HG02642 (cell line): ENCODE data around the gene TSHZ3.

Experiments
- ATAC-seq: cut with Tn5 transposase; IDR thresholded peaks from one replicate; pipeline ENCODE4 v1.9.1; 2021; ENCODE audit warnings: mild to moderate bottlenecking; ENCODE audit not compliant: unreplicated experiment, poor library complexity

TSHZ3 gene

GRCh38 chr19:31349160-31349881 lies at the start of gene TSHZ3:
Gene TSHZ3, minus strand, starts transcription at chr19:31349436. Its CDS starts 217 bp downstream, at chr19:31349219.
- no peak for ATAC-seq

- ATAC-seq, result no peak
Observed at GRCh38 chr19:31397308-31397707, 48.1 kb upstream of the TSHZ3 start.

DNA sequence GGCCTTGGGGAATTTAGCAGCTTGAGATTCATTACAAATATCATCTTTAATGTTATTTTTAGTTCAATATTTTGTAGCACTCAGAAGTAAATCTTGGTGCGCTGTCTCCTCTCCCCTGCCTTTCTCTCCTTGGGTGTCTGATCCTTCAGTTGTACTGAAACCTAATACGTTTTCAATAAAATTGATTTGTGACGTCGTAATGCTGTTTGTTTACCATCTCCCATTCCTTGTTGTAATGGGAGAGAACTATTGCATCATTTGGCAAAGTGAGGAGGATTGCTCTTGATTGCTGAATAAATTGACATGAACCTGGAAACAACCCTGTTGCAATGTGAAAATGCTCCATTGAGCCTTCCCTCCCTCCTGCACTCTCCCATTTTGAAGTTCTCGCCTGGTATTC lies 43.2 kb upstream of the TSHZ3 start:
- no peak for ATAC-seq

GRCh38 chr19:31391518-31391917 lies 42.3 kb upstream of the TSHZ3 start:
- ATAC-seq, result no peak

GRCh38 chr19:31390711-31391110 lies 41.5 kb upstream of the TSHZ3 start:
- ATAC-seq, result no peak

DNA sequence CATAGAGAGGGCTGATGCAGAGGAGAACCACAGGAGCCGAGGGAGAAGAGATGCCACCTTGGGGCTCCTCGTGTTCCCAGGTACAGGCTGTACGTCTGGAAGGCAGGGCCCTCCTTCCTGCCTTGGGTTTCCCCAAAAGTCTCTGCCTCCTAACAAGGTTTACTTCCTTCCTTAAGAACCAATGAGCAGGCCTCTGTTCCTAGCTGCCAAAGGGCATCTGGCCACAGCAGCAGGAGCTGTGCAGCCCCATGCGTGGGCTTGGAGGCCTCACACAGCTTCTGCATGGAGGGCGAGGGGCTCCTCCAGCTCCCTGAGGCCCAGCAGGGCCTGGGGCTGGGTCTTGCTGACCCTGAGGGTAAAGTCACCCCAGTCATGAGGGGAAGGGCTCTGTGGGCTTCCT lies 40.6 kb upstream of the TSHZ3 start:
- ATAC-seq, result no peak

GRCh38 chr19:31387717-31388301 lies 38.6 kb upstream of the TSHZ3 start:
- no peak for ATAC-seq

GRCh38 chr19:31386806-31387205 lies 37.6 kb upstream of the TSHZ3 start:
- ATAC-seq, result no peak

DNA sequence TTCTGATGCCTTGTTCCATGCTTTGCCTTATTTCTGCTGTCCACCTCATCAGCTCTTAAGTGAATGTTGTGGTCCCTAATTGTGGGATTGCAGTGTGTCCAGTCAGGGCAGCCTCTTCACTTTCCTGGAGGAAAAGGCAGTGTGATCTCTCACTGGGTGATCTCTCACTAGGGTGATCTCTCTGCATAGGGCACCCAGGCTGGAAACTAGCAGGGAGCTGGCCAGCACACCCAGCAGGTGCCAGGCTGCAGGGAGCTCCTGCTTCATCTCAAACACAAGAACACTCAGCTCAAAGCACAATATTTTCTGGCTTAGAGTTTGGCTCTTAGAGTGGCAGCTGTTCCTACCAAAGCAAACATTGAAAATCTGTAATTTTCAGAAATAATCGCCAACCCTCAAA lies 36.5 kb upstream of the TSHZ3 start:
- no peak for ATAC-seq

DNA sequence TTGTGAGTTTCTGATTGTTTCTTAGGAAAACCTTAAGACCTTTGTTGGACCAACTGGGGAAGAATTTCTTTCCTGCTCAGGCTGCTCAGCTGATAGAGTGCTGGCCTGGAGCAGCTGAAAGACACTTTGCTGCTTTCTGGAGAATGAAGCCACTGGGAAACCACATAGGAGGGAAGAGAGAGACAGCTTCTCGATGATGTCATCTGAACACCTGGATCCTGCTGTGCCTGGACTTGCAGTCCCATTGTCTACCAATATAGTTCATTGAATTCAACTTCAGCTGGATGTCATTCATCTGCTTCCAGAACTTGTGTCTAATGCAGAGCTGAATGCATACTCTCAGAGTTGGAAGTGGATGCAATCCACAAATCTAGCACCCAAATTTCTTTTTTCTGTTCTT lies 34.3 kb upstream of the TSHZ3 start:
- no peak for ATAC-seq

- no peak for ATAC-seq
Observed at GRCh38 chr19:31380854-31381253, 31.6 kb upstream of the TSHZ3 start.

GRCh38 chr19:31378404-31378803 lies 29.2 kb upstream of the TSHZ3 start:
- no peak for ATAC-seq

DNA sequence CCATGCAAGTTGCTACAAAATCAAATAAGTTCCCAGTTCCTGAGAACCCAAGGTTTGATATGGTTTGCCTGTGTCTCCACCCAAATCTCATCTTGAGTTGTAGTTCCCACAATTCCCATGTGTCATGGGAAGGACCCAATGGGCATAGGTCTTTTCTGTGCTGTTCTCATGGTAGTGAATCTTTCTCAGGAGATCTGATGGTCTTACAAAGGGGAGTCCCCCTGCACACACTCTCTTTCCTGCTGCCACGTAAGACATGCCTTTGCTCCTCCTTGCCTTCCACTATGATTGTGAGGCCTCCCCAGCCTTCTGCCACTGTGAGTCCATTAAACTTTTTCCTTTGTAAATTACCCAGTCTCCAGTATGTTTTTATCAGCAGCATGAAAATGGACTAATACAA lies 28.5 kb upstream of the TSHZ3 start:
- ATAC-seq, result no peak

GRCh38 chr19:31372246-31372781 lies 23.1 kb upstream of the TSHZ3 start:
- ATAC-seq, result no peak

DNA sequence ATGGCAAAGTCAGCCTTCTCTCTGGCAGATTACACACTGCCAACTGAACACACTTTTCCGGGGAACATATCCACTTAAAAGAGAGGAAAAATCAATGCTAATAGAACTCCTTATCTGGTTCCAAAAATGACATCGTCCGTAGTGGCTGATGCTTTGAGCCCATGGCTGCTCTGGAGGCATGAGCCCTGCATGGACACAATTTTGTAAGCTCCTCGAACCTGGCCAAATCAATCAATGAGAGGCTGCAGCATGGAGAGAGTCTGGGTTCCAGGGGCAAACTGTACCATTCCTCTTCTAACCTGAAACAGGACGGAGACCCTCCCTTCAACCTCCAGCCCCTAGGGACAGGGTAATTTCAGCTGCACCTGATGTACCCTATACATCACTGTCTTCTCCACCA lies 21.0 kb upstream of the TSHZ3 start:
- no peak for ATAC-seq

- no peak for ATAC-seq
Observed at GRCh38 chr19:31364963-31365362, 15.7 kb upstream of the TSHZ3 start.

GRCh38 chr19:31361728-31362127 lies 12.5 kb upstream of the TSHZ3 start:
- ATAC-seq, result no peak

- no peak for ATAC-seq
Observed at GRCh38 chr19:31357315-31357673, 8.1 kb upstream of the TSHZ3 start.

DNA sequence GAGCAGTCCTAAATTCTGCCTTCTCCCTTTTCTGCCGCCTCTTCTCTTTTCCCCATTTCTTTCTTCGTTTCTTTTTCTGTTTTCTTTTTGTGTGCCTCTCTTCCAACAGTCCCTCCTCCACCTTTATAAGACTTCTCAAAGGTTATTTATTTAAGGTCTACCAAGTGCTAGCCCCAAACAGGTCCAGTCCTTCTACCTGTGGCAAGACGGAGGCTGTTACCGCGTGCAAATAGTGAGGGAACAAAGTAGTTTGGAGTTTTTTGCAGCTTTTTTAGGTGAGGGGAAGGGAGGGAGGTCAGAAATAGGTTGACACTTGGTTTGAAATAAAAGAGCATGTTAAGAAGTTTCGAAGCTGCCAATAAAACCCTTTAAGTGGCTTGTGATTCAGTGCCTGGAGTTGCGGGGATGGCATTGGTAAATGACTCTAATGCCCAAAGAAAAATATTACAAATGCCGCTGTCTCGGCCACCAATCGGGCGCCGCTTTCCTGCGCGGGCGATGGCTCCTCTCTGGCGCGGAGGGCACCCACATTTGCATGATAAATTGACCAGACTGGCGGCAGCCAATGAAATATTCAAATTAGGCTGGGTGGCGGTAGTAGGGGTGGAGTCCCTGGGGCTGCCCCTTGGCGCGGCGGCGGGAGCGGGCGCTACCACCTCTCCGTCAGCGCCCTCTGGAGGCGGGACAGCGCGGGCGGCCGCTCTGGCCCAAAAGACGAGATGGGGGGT lies 7.5 kb upstream of the TSHZ3 start:
- ATAC-seq, result no peak

DNA sequence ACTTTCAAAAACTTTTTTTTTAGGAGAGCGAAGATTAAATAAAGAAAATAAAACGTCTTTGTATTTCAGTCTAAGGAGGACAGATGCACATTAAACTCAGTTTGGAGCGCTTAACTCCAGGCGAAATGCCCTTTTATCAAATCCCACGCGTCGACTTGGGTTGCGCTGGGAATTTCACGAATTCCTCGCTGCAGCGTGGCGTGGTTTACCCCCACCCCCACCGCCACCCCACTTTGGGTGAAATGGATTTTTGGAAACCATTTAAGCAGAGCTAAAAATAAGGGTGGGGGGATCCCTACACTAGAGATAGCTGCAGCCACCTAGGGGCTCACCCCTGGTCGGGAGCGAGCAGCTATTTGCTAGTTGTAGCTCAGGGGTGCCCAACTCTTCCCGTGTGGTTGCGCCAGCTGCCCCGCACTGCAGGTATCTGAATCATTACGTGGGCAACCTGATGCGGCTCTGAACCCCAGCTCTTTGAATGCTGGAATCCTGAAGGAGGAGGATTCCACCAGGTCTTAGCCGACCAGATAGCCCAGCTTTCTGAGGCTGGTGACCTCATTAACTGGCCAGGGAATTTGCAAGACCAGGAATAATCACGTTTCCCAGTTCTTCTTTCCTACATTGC lies 6.5 kb upstream of the TSHZ3 start:
- ATAC-seq, result no peak
